Fibroblast of lung (primary cell): ENCODE measurements around the gene MED14.

Experiments used
- CTCF ChIP-seq, 2 donors: IDR thresholded peaks in 1 of 2; conservative IDR thresholded peaks in 1 of 2; 1 replicate in 1 of 2; 2 replicates in 1 of 2; pipeline ENCODE4 v1.5.1; 2011 to 2012; ENCODE audit warnings: low read length in 2 of 2, control low read depth in 1 of 2, inconsistent platforms in 1 of 2, low read depth in 1 of 2, mild to moderate bottlenecking in 1 of 2
- EZH2 ChIP-seq: IDR thresholded peaks from 2 replicates; pipeline ENCODE4 v1.5.1; 2012; ENCODE audit warnings: low read length, control low read depth, mild to moderate bottlenecking; ENCODE audit errors: missing control alignments

GRCh38 chrX:40612511-40612910, 122.8 kb downstream of the MED14 start:
- no peak for TF ChIP-seq CTCF (conservative IDR thresholded peaks at IDR 0.05 in 1 of 2, IDR thresholded peaks at IDR 0.05 in 1 of 2; ENCODE audit: low read depth in 1 of 2, low read length in 2 of 2)
- no peak for TF ChIP-seq EZH2
